OCI-LY7 (cell line): ENCODE results near the gene C16orf89. TPM values are rescaled to one million over a fixed set of nuclear protein-coding genes. Genes with fewer than 3 reads are reported as not detected.

Experiments used
- BruUV-seq: library from RNA; stranded (reverse); fragments of 400-500 nt; replicated peaks from 2 replicates; lab custom pipeline; 2021; lab: Mats Ljungman, UMichigan
- CTCF ChIA-PET: fragments of 300-600 bp; sonication (Branson Sonifier 250); formaldehyde crosslinking; loops from one replicate; lab custom pipeline; 2022; ENCODE audit warnings: antibody characterized with exemption; ENCODE audit not compliant: unreplicated experiment; lab: Charles Lee
- POLR2A ChIA-PET: fragments of 300-600 bp; sonication (Branson Sonifier 250); formaldehyde crosslinking; loops from one replicate; lab custom pipeline; 2022; ENCODE audit warnings: antibody characterized with exemption; lab: Charles Lee
- DNase-seq: peaks from one replicate; pipeline ENCODE4 v3.0.0-alpha.2; 2015; ENCODE audit warnings: low spot score
- H2AFZ ChIP-seq: fragments of 200-600 bp; sonication (generic), shearing (Covaris generic); 2 replicates; pipeline ENCODE4 v1.6.1; 2014; ENCODE audit warnings: mild to moderate bottlenecking, antibody characterized with exemption, low read length, moderate library complexity
- H3K27ac ChIP-seq: fragments of 200-600 bp; sonication (generic); 2 replicates; pipeline ENCODE4 v1.5.1; 2014; ENCODE audit warnings: mixed run types, low read depth, mild to moderate bottlenecking, moderate library complexity, low read length, inconsistent platforms; ENCODE audit not compliant: poor library complexity, severe bottlenecking
- H3K36me3 ChIP-seq: fragments of 200-600 bp; sonication (generic); 2 replicates; pipeline ENCODE4 v1.6.1; 2014; ENCODE audit warnings: mild to moderate bottlenecking, antibody characterized with exemption, low read length, moderate library complexity, mixed read lengths; ENCODE audit not compliant: insufficient read depth
- H3K4me1 ChIP-seq: fragments of 200-600 bp; sonication (generic); 2 replicates; pipeline ENCODE4 v1.5.1; 2014; ENCODE audit warnings: mild to moderate bottlenecking, low read length; ENCODE audit not compliant: insufficient read depth, poor library complexity, severe bottlenecking
- H3K4me2 ChIP-seq: fragments of 200-600 bp; sonication (generic); 2 replicates; pipeline ENCODE4 v1.6.1; 2014; ENCODE audit warnings: mild to moderate bottlenecking, low read length
- H3K4me3 ChIP-seq: fragments of 200-600 bp; sonication (generic); 2 replicates; pipeline ENCODE4 v1.5.1; 2014; ENCODE audit warnings: mild to moderate bottlenecking, low read depth, low read length; ENCODE audit not compliant: poor library complexity, severe bottlenecking
- H3K79me2 ChIP-seq: fragments of 200-600 bp; sonication (generic); 2 replicates; pipeline ENCODE4 v1.6.1; 2016; ENCODE audit warnings: low read depth, mild to moderate bottlenecking, low read length, moderate library complexity, mixed read lengths; ENCODE audit not compliant: insufficient read depth
- H3K9me2 ChIP-seq: fragments of 200-600 bp; sonication (generic); 2 replicates; pipeline ENCODE4 v1.6.1; 2016; ENCODE audit warnings: mild to moderate bottlenecking, low read length, mixed read lengths; ENCODE audit not compliant: insufficient read depth
- H3K9me3 ChIP-seq: fragments of 200-600 bp; sonication (generic); 2 replicates; pipeline ENCODE4 v1.6.1; 2014; ENCODE audit warnings: mild to moderate bottlenecking, mixed run types, low read length, mixed read lengths
- H4K20me1 ChIP-seq: fragments of 200-600 bp; sonication (generic); 2 replicates; pipeline ENCODE4 v1.6.1; 2014; ENCODE audit warnings: mild to moderate bottlenecking, antibody characterized with exemption, low read length, moderate library complexity, mixed read lengths; ENCODE audit not compliant: insufficient read depth
- CTCF ChIP-seq: fragments of 200-600 bp; sonication (generic); conservative IDR thresholded peaks from 2 replicates; pipeline ENCODE4 v1.5.1; 2014; ENCODE audit warnings: mild to moderate bottlenecking, antibody characterized with exemption, low read length, moderate library complexity, mixed read lengths
- EZH2phosphoT487 ChIP-seq: fragments of 200-600 bp; sonication (generic); IDR thresholded peaks from 2 replicates; pipeline ENCODE4 v1.6.1; 2018; ENCODE audit warnings: low read depth, borderline replicate concordance, mild to moderate bottlenecking, mixed run types, antibody characterized with exemption, low read length, moderate library complexity, mixed read lengths
- intact Hi-C: fragments of 100-400 bp; cut with micrococcal nuclease; formaldehyde crosslinking; loops from one replicate; pipeline ENCODE4 v1.10.0; 2022; ENCODE audit not compliant: unreplicated experiment
- total RNA-seq, 2 experiments: library from RNA; depleted of rRNA in 1 of 2; stranded (reverse); fragments of >200 nt in 1 of 2; shearing (Covaris generic) in 1 of 2; gene quantifications; 2 replicates each; pipeline ENCODE4 v1.2.3, GENCODE V29; 2014 to 2022

Gene C16orf89
- total RNA-seq, 2 experiments from 2014 or later = not detected

- Histone ChIP-seq H3K4me2 (no peak overlapping the region), H3K79me2 (no peaks in the 10 kb centered on the region), H3K4me1 (no peaks in the 10 kb centered on the region), H4K20me1 (no peaks in the 10 kb centered on the region), H3K27ac (no peak overlapping the region), H2AFZ (no peak overlapping the region), H3K9me2 (no peaks in the 10 kb centered on the region), H3K36me3 (no peaks in the 10 kb centered on the region), H3K9me3 (no peaks in the 10 kb centered on the region), H3K4me3 (no peak overlapping the region)
- CTCF ChIA-PET = no interaction called here
- no TSS peak for BruUV-seq
- intact Hi-C loops = no loop called here
- DNase-seq = no peak
- POLR2A ChIA-PET = no interaction called here
- TF ChIP-seq CTCF (no peak), EZH2phosphoT487 (no peak)
Observed at GRCh38 chr16:5017678-5017969, 48.1 kb downstream of the C16orf89 start.

- no peak for DNase-seq
- Histone ChIP-seq H3K4me3 (no peak overlapping the region), H3K9me3 (no peaks in the 10 kb centered on the region), H3K79me2 (no peaks in the 10 kb centered on the region), H4K20me1 (no peaks in the 10 kb centered on the region), H3K4me1 (no peaks in the 10 kb centered on the region), H3K27ac (no peak overlapping the region), H3K36me3 (no peaks in the 10 kb centered on the region), H3K9me2 (no peaks in the 10 kb centered on the region), H3K4me2 (no peak overlapping the region), H2AFZ (no peak overlapping the region)
- intact Hi-C loops = no loop called here
- ChIA-PET CTCF (no interaction called here), POLR2A (no interaction called here)
- BruUV-seq = no TSS peak
- no peak for TF ChIP-seq CTCF
- no peak for TF ChIP-seq EZH2phosphoT487
Observed at GRCh38 chr16:5016967-5017677, 48.6 kb downstream of the C16orf89 start.

- Histone ChIP-seq H3K9me2 (no peaks in the 10 kb centered on the region), H2AFZ (no peak overlapping the region), H3K79me2 (no peaks in the 10 kb centered on the region), H3K4me1 (no peaks in the 10 kb centered on the region), H3K4me2 (no peak overlapping the region), H3K27ac (no peak overlapping the region), H4K20me1 (no peaks in the 10 kb centered on the region), H3K4me3 (no peak overlapping the region), H3K9me3 (no peaks in the 10 kb centered on the region), H3K36me3 (no peaks in the 10 kb centered on the region)
- TF ChIP-seq EZH2phosphoT487 (no peak), CTCF (no peak)
- POLR2A ChIA-PET = no interaction called here
- intact Hi-C loops = no loop called here
- no peak for DNase-seq
- no TSS peak for BruUV-seq
- CTCF ChIA-PET = no interaction called here
Observed at GRCh38 chr16:5015887-5016286, 49.9 kb downstream of the C16orf89 start.
